NCI-H2029 treated with DMSO at 0.1 percent for 48 hours (cell line): Measurements from ENCODE around the gene KLK7.

Experiments used
- DNase-seq: peaks from one replicate; lab custom pipeline; 2025; lab: John Stamatoyannopoulos, UW

KLK7 gene

DNA sequence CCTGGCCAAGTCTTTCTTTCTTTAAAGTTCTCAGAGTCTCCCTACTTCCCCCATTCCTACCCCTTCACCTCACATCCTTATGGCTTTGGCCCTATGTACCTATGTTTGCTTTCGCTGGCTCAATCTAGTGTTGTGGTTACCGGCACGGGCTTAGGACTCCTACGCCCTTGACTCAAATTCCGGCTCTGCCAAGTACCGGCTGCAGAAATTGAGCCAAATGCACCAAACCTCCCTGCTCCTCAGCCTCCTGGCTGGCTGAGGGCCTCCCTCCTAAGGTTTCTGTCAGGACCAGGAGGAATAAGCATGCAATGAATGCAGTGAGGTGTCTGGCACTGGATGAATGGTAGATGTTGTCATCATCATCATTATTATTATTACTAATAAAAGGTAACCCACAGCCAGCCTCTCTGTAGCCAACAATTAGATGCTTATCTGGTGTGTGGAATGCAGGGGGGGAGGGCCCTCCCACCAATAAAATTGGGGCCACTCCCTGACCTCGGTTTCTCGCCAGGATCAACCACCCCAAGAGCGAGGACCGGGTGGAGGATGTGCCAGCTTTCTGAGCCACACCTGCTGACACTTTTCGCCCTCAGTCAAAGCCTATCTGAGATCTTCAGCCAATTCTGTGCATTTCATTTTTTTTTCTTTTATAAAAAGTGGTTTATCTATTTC, 51.6 kb downstream of the KLK7 start:
- DNase-seq = peak; percentile 3

DNA sequence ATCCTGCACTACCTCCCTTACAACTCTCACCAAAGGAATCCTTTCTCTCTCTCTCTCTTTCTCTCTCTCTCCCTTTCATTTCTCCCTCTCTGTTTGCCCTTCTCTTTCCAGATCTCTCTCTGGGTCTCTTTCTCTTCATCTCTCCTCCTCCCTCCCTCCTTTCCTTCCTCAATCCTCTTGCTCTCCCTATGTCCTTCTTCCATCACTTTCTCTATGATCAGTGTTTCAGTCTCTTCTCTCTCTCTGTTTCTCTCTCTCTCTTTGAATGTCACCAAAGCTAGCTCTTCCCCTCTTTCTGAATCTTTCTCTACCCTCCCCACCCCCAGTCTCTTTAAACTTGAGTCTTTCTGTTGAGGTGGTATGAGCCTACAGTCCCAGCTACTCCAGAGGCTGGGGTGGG, 52.7 kb downstream of the KLK7 start:
- DNase-seq = no peak

DNA sequence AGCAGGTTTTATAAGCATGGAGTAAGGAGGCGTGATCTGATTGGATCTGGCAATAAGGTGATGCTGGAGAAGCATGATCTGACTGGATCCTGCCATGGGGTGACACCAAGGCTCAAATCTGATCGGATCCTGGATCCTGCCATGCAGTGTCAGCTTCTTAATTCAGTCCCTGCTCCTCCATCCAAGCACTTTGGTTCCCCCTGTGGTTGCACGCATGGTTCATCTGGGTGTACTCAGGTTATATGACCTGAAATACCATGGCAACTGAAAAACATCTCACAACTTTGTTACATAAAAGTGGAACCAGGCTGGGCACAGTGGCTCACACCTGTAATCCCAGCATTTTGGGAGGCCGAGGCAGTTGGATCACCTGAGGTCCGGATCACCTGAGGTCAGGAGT, 54.9 kb downstream of the KLK7 start:
- DNase-seq = no peak
